ENCODE results near the gene CHADL.

CHADL gene

GRCh38 chr22:41240377-41241132, at the start of gene CHADL:
Gene CHADL (minus strand): TSS chr22:41240931. CDS start chr22:41240881, 50 bp downstream.
- Histone ChIP-seq H3K9ac (ENCODE audit: insufficient read length) (no peak within 1 kb of the TSS), H3K4me3 (no peak within 1 kb of the TSS), H3K36me3 (ENCODE audit: insufficient read depth, low read length) (no peaks in the 10 kb centered on the region), H3K9me3 (ENCODE audit: low read depth, low read length) (no peaks in the 10 kb centered on the region), H3K27ac (no peak within 1 kb of the TSS)
- TF ChIP-seq POLR2AphosphoS5 (IDR thresholded peaks at IDR 0.05; ENCODE audit: borderline replicate concordance, low read depth, low read length) (no peak), EZH2 (IDR thresholded peaks at IDR 0.05) (no peak), FOXP2 (optimal IDR thresholded peaks at IDR 0.05; ENCODE audit: control extremely low read depth, extremely low read length, insufficient read depth) (no peak)
- no peak for DNase-seq (ENCODE audit: low read depth, low spot score)

- H3K27ac ChIP-seq: peak overlapping the region; percentile 90
- no peaks in the 10 kb centered on the region for H3K9me3 ChIP-seq (ENCODE audit: low read depth, low read length)
Measured at GRCh38 chr22:41289671-41290070, 48.9 kb upstream of the CHADL start.

GRCh38 chr22:41288245-41288946, 47.7 kb upstream of the CHADL start:
- DNase-seq (ENCODE audit: low read depth, low spot score): no peak
- peak overlapping the region; percentile 84 for H3K27ac ChIP-seq
- no peak overlapping the region for H3K4me3 ChIP-seq
- TF ChIP-seq EZH2 (IDR thresholded peaks at IDR 0.05) (no peak), POLR2AphosphoS5 (IDR thresholded peaks at IDR 0.05; ENCODE audit: borderline replicate concordance, low read depth, low read length) (no peak), FOXP2 (optimal IDR thresholded peaks at IDR 0.05; ENCODE audit: control extremely low read depth, extremely low read length, insufficient read depth) (no peak)
- H3K9me3 ChIP-seq (ENCODE audit: low read depth, low read length): no peaks in the 10 kb centered on the region
- H3K36me3 ChIP-seq (ENCODE audit: insufficient read depth, low read length): peaks cover 14% of the 10 kb centered on the region; the same call in 1 of the 2 replicates
- H3K9ac ChIP-seq (ENCODE audit: insufficient read length): no peak overlapping the region

More at GRCh38 chr22:41289671-41290070, 48.9 kb upstream of the CHADL start:
- DNase-seq (ENCODE audit: low read depth, low spot score): no peak
- Histone ChIP-seq H3K9ac (ENCODE audit: insufficient read length) (no peak overlapping the region), H3K36me3 (ENCODE audit: insufficient read depth, low read length) (peaks cover 4% of the 10 kb centered on the region; the same call in 1 of the 2 replicates), H3K4me3 (no peak overlapping the region)
- TF ChIP-seq FOXP2 (optimal IDR thresholded peaks at IDR 0.05; ENCODE audit: control extremely low read depth, extremely low read length, insufficient read depth) (no peak), POLR2AphosphoS5 (IDR thresholded peaks at IDR 0.05; ENCODE audit: borderline replicate concordance, low read depth, low read length) (no peak), EZH2 (IDR thresholded peaks at IDR 0.05) (no peak)

- Histone ChIP-seq H3K9me3 (ENCODE audit: low read depth, low read length) (no peaks in the 10 kb centered on the region), H3K4me3 (peak overlapping the region; percentile 100), H3K27ac (peak overlapping the region; percentile 87), H3K9ac (ENCODE audit: insufficient read length) (peak overlapping the region; percentile 79), H3K36me3 (ENCODE audit: insufficient read depth, low read length) (peaks cover 28% of the 10 kb centered on the region)
- DNase-seq (ENCODE audit: low read depth, low spot score): peak; percentile 24
- TF ChIP-seq POLR2AphosphoS5 (IDR thresholded peaks at IDR 0.05; ENCODE audit: borderline replicate concordance, low read depth, low read length): no peak; the same call in 1 of the 2 replicates
- peak; percentile 4 for TF ChIP-seq FOXP2 (optimal IDR thresholded peaks at IDR 0.05; ENCODE audit: control extremely low read depth, extremely low read length, insufficient read depth)
Measured at GRCh38 chr22:41286639-41287091, 45.9 kb upstream of the CHADL start.

GRCh38 chr22:41285820-41286638, 45.3 kb upstream of the CHADL start, which contains the start of gene RANGAP1:
Gene RANGAP1 (minus strand): TSS chr22:41286187. CDS start chr22:41281044, 5,143 bp downstream.
- peaks cover 34% of the 10 kb centered on the region for H3K36me3 ChIP-seq (ENCODE audit: insufficient read depth, low read length)
- peak within 1 kb of the TSS; percentile 100 for H3K4me3 ChIP-seq
- no peaks in the 10 kb centered on the region for H3K9me3 ChIP-seq (ENCODE audit: low read depth, low read length)
- peak within 1 kb of the TSS; percentile 87 for H3K27ac ChIP-seq
- peak within 1 kb of the TSS; percentile 91 for H3K9ac ChIP-seq (ENCODE audit: insufficient read length)
- DNase-seq (ENCODE audit: low read depth, low spot score): peak; percentile 93
- TF ChIP-seq POLR2AphosphoS5 (IDR thresholded peaks at IDR 0.05; ENCODE audit: borderline replicate concordance, low read depth, low read length) (peak; percentile 79; the same call in 1 of the 2 replicates), FOXP2 (optimal IDR thresholded peaks at IDR 0.05; ENCODE audit: control extremely low read depth, extremely low read length, insufficient read depth) (no peak)

- TF ChIP-seq EZH2 (IDR thresholded peaks at IDR 0.05) (no peak), POLR2AphosphoS5 (IDR thresholded peaks at IDR 0.05; ENCODE audit: borderline replicate concordance, low read depth, low read length) (no peak), FOXP2 (optimal IDR thresholded peaks at IDR 0.05; ENCODE audit: control extremely low read depth, extremely low read length, insufficient read depth) (peak; percentile 63)
- Histone ChIP-seq H3K4me3 (peak overlapping the region; percentile 100), H3K36me3 (ENCODE audit: insufficient read depth, low read length) (peaks cover 40% of the 10 kb centered on the region), H3K9ac (ENCODE audit: insufficient read length) (peak overlapping the region; percentile 91), H3K27ac (peak overlapping the region; percentile 86), H3K9me3 (ENCODE audit: low read depth, low read length) (no peaks in the 10 kb centered on the region)
- no peak for DNase-seq (ENCODE audit: low read depth, low spot score)
Measured at GRCh38 chr22:41285441-41285819, 44.7 kb upstream of the CHADL start.

- Histone ChIP-seq H3K36me3 (ENCODE audit: insufficient read depth, low read length) (peaks cover 50% of the 10 kb centered on the region), H3K9me3 (ENCODE audit: low read depth, low read length) (no peaks in the 10 kb centered on the region), H3K27ac (no peak overlapping the region), H3K4me3 (peak overlapping the region; percentile 100), H3K9ac (ENCODE audit: insufficient read length) (peak overlapping the region; percentile 91)
- DNase-seq (ENCODE audit: low read depth, low spot score): no peak
- TF ChIP-seq FOXP2 (optimal IDR thresholded peaks at IDR 0.05; ENCODE audit: control extremely low read depth, extremely low read length, insufficient read depth) (no peak), POLR2AphosphoS5 (IDR thresholded peaks at IDR 0.05; ENCODE audit: borderline replicate concordance, low read depth, low read length) (no peak), EZH2 (IDR thresholded peaks at IDR 0.05) (no peak)
Measured at GRCh38 chr22:41284465-41284864, 43.7 kb upstream of the CHADL start.

Measured in SK-N-MC (cell line).